Activated CD4-positive, alpha-beta T cell treated with anti-CD3 and anti-CD28 coated beads for 36 hours (primary cell): Measurements from ENCODE around the gene CCDC91. TPM values are rescaled to one million over a fixed set of nuclear protein-coding genes. Genes with fewer than 3 reads are reported as not detected.

Experiments used
- ATAC-seq: fragments of 200-7000 bp; cut with Tn5 transposase; one replicate; pipeline ENCODE4 v1.10.0; 2021; ENCODE audit warnings: mild to moderate bottlenecking, moderate library complexity
- CTCF ChIA-PET: fragments of 350-600 bp; sonication (Branson Sonifier 250); formaldehyde crosslinking; loops from one replicate; lab custom pipeline; 2021; ENCODE audit warnings: antibody characterized with exemption; lab: Charles Lee
- POLR2A ChIA-PET: fragments of 350-600 bp; sonication (Branson Sonifier 250); formaldehyde crosslinking; loops from one replicate; lab custom pipeline; 2021; ENCODE audit warnings: antibody characterized with exemption, inconsistent platforms; lab: Charles Lee
- DNase-seq: peaks from one replicate; pipeline ENCODE4 v3.0.0-alpha.2; 2020
- H3K27ac Mint-ChIP-seq: one replicate; pipeline ENCODE4 v1.8.0; 2021; ENCODE audit warnings: mixed read lengths
- H3K27me3 Mint-ChIP-seq: one replicate; pipeline ENCODE4 v1.8.0; 2021; ENCODE audit warnings: mixed read lengths
- H3K36me3 Mint-ChIP-seq: one replicate; pipeline ENCODE4 v1.8.0; 2021; ENCODE audit warnings: low read depth, mixed read lengths
- H3K4me1 Mint-ChIP-seq: one replicate; pipeline ENCODE4 v1.8.0; 2021; ENCODE audit warnings: mixed read lengths
- H3K4me3 Mint-ChIP-seq: one replicate; pipeline ENCODE4 v1.8.0; 2021; ENCODE audit warnings: mild to moderate bottlenecking, moderate library complexity, mixed read lengths
- H3K9me3 Mint-ChIP-seq: one replicate; pipeline ENCODE4 v1.8.0; 2021; ENCODE audit warnings: low read depth, mixed read lengths
- intact Hi-C, 2 experiments: fragments of 100-400 bp; cut with DNase I in 1 of 2; cut with micrococcal nuclease in 1 of 2; formaldehyde crosslinking; loops; one replicate each; pipeline versions ENCODE4 v1.14.2 to v1.15.1; 2022 to 2024; cut with DNase I, micrococcal nuclease
- total RNA-seq, 2 experiments: library from RNA; stranded (reverse); gene quantifications; one replicate each; pipeline ENCODE4 v1.2.3, GENCODE V29; 2021

CCDC91 gene
- total RNA-seq, 2 experiments from 2014 or later: 13.9 to 16.0 TPM

DNA sequence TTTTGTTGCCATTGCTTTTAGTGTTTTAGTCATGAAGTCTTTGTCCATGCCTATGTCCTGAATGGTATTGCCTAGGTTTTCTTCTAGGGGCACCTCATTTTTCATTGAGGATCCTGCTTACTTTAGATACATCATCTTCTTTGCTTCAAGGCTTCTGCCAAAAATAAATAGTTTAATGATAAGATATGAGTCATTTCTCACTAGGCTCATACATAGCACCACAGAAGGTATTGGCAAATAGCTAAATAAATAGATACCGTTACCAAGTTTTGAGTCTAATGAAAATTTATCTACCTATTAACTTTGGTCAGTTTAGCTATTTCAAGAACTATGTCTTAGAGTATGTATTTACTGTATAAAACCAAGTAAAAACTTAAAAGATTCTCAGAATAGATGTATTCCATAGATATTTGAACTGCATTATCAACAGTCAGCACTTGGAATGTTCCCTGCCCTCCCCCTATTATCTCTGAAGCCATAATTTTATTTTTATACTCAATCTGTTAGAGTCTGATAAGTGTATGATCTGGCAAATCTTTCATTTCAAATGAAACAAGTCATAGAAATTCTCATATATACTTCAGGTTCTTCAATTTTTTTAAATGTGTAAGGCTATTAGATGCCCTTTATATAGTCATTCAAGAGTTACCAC lies 310.2 kb downstream of the CCDC91 start:
- Mint-ChIP-seq H3K4me3 (no peak overlapping the region), H3K9me3 (peaks cover 2% of the 10 kb centered on the region), H3K4me1 (peaks cover 16% of the 10 kb centered on the region), H3K27me3 (no peaks in the 10 kb centered on the region), H3K36me3 (peaks cover 24% of the 10 kb centered on the region), H3K27ac (no peak overlapping the region)
- no peak for DNase-seq
- CTCF ChIA-PET: no interaction called here
- ATAC-seq: no peak
- POLR2A ChIA-PET: no interaction called here
- intact Hi-C loops: no loop called here

GRCh38 chr12:28506271-28506670 lies 316.0 kb downstream of the CCDC91 start:
- intact Hi-C loops: no loop called here

DNA sequence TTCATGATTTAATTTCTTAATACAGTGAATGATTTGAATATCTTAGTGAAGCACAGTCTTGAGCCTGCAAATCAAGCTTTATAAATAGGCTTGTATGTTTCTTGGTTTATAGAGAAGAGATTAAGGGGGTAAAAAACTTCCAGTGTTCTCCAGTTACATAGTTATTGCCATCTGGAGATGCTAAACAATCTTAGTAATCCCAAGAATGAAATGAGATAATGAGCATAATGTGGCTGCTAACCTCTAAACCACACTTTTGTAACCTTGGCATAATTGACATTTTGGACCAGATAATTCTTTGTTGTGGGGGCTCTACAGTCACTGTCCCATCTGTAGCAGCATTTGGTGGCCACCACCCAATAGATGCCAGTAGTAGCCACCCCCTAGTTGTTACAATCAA lies 316.8 kb downstream of the CCDC91 start:
- ATAC-seq (no peak), DNase-seq (no peak)
- Mint-ChIP-seq H3K36me3 (peaks cover 18% of the 10 kb centered on the region), H3K4me3 (no peak overlapping the region), H3K4me1 (no peaks in the 10 kb centered on the region), H3K27me3 (no peaks in the 10 kb centered on the region), H3K27ac (no peak overlapping the region), H3K9me3 (peaks cover 4% of the 10 kb centered on the region)
- ChIA-PET POLR2A (no interaction called here), CTCF (no interaction called here)
- intact Hi-C loops: no loop called here

More at GRCh38 chr12:28506271-28506670, 316.0 kb downstream of the CCDC91 start:
- H3K27ac Mint-ChIP-seq: no peak overlapping the region
- peaks cover 15% of the 10 kb centered on the region for H3K36me3 Mint-ChIP-seq
- DNase-seq: no peak
- peaks cover 5% of the 10 kb centered on the region for H3K9me3 Mint-ChIP-seq
- ChIA-PET CTCF (no interaction called here), POLR2A (no interaction called here)
- no peak for ATAC-seq
- no peaks in the 10 kb centered on the region for H3K27me3 Mint-ChIP-seq
- H3K4me3 Mint-ChIP-seq: no peak overlapping the region
- no peaks in the 10 kb centered on the region for H3K4me1 Mint-ChIP-seq

DNA sequence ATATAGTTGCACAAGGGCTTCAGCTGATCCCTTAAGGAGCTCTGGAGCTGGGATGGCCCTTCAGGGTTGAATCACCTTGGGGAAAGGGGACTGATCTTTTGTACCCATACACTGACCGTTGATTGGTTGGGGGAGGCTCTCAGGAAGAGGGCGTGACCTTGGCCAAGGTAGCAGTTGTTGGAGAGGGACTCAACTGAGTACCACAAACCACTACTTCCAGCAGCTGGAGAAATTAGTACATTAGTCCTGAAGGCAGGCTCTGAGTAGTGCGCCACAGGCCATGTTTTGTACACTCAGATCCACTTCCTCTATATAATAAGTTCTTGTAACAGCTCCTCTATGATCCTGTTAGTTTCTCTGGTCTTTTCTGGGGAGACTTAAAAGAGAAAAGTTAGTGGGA lies 317.6 kb downstream of the CCDC91 start:
- ChIA-PET POLR2A (no interaction called here), CTCF (no interaction called here)
- Mint-ChIP-seq H3K9me3 (peaks cover 3% of the 10 kb centered on the region), H3K27ac (no peak overlapping the region), H3K4me1 (no peaks in the 10 kb centered on the region), H3K4me3 (no peak overlapping the region), H3K27me3 (no peaks in the 10 kb centered on the region), H3K36me3 (peaks cover 17% of the 10 kb centered on the region)
- no peak for DNase-seq
- intact Hi-C loops: no loop called here
- no peak for ATAC-seq

DNA sequence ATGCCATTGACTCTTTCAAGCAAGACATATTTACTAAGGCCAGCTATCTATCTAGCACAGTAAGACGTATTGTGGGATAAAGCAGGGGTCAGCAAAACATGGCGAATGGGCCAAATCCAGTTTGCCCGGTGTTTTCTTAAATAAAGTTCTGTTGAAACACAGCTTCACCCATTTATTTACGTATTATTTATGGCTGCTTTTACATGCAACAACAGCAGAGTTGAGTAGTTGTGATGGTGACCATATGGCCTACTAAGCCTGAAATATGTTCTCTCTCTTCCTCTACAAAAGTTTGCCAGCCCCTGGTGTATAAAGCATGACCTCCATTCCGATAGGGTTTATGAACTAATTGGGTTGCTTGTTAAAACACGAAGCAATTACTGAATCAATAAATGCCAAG lies 322.1 kb downstream of the CCDC91 start:
- ATAC-seq (no peak), DNase-seq (no peak)
- H3K27me3 Mint-ChIP-seq: no peaks in the 10 kb centered on the region
- no peaks in the 10 kb centered on the region for H3K4me1 Mint-ChIP-seq
- H3K36me3 Mint-ChIP-seq: peaks cover 27% of the 10 kb centered on the region
- no peak overlapping the region for H3K4me3 Mint-ChIP-seq
- H3K27ac Mint-ChIP-seq: no peak overlapping the region
- CTCF ChIA-PET: no interaction called here
- H3K9me3 Mint-ChIP-seq: peaks cover 3% of the 10 kb centered on the region
- intact Hi-C loops: no loop called here
- POLR2A ChIA-PET: no interaction called here

DNA sequence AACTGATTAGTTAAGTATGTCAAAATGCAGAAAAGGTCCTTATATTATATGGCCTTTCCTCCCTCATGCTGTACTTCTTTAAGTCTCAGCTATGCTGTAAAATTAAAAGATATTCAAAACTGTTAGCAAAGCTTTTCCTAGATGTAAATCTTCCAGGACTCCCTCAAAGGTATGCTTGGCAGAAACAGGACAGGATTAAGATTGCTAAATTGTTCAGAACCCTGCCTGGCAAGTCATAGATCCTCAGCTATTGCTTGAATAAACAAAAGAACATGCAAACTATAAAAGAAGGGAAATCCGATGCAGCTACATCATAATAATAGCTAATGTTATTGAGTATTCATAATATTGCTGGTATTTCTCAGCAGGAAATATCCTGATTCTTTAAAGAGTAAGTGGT lies 322.6 kb downstream of the CCDC91 start:
- CTCF ChIA-PET: interaction anchor here (1.1 kb wide), 1 partner anchor 52 kb away, joined by 3 read pairs; no protein-coding TSS in a partner anchor
- intact Hi-C loops: no loop called here
- Mint-ChIP-seq H3K9me3 (peaks cover 7% of the 10 kb centered on the region), H3K27ac (no peak overlapping the region), H3K4me1 (no peaks in the 10 kb centered on the region), H3K27me3 (no peaks in the 10 kb centered on the region), H3K4me3 (no peak overlapping the region), H3K36me3 (peaks cover 28% of the 10 kb centered on the region)
- DNase-seq: no peak
- POLR2A ChIA-PET: no interaction called here
- ATAC-seq: no peak

GRCh38 chr12:28513983-28514382 lies 323.7 kb downstream of the CCDC91 start:
- H3K27ac Mint-ChIP-seq: no peak overlapping the region
- no peaks in the 10 kb centered on the region for H3K4me1 Mint-ChIP-seq
- no peak overlapping the region for H3K4me3 Mint-ChIP-seq
- CTCF ChIA-PET: interaction anchor here (1.1 kb wide), 1 partner anchor 51 kb away, joined by 3 read pairs; no protein-coding TSS in a partner anchor
- intact Hi-C loops: no loop called here
- no peak for DNase-seq
- ATAC-seq: no peak
- H3K9me3 Mint-ChIP-seq: peaks cover 14% of the 10 kb centered on the region
- POLR2A ChIA-PET: no interaction called here
- no peaks in the 10 kb centered on the region for H3K27me3 Mint-ChIP-seq
- H3K36me3 Mint-ChIP-seq: peaks cover 37% of the 10 kb centered on the region

GRCh38 chr12:28517101-28517500 lies 326.8 kb downstream of the CCDC91 start:
- H3K4me1 Mint-ChIP-seq: no peaks in the 10 kb centered on the region
- ATAC-seq: no peak
- POLR2A ChIA-PET: no interaction called here
- no peak overlapping the region for H3K27ac Mint-ChIP-seq
- H3K4me3 Mint-ChIP-seq: no peak overlapping the region
- intact Hi-C loops: no loop called here
- DNase-seq: no peak
- peaks cover 22% of the 10 kb centered on the region for H3K9me3 Mint-ChIP-seq
- CTCF ChIA-PET: no interaction called here
- H3K36me3 Mint-ChIP-seq: peaks cover 34% of the 10 kb centered on the region
- no peaks in the 10 kb centered on the region for H3K27me3 Mint-ChIP-seq

- no peak for ATAC-seq
- ChIA-PET POLR2A (interaction anchor here (0.6 kb wide), 1 partner anchor 570 kb away, joined by 3 read pairs; no protein-coding TSS in a partner anchor), CTCF (interaction anchor here (0.6 kb wide), 1 partner anchor 61 kb away, joined by 3 read pairs; no protein-coding TSS in a partner anchor)
- peaks cover 4% of the 10 kb centered on the region for H3K4me1 Mint-ChIP-seq
- intact Hi-C loops: no loop called here
- H3K27ac Mint-ChIP-seq: no peak overlapping the region
- H3K4me3 Mint-ChIP-seq: no peak overlapping the region
- no peak for DNase-seq
- peaks cover 35% of the 10 kb centered on the region for H3K36me3 Mint-ChIP-seq
- peaks cover 23% of the 10 kb centered on the region for H3K9me3 Mint-ChIP-seq
- no peaks in the 10 kb centered on the region for H3K27me3 Mint-ChIP-seq
These were observed 337.5 kb downstream of the CCDC91 start for GRCh38 chr12:28527631-28528249.

DNA sequence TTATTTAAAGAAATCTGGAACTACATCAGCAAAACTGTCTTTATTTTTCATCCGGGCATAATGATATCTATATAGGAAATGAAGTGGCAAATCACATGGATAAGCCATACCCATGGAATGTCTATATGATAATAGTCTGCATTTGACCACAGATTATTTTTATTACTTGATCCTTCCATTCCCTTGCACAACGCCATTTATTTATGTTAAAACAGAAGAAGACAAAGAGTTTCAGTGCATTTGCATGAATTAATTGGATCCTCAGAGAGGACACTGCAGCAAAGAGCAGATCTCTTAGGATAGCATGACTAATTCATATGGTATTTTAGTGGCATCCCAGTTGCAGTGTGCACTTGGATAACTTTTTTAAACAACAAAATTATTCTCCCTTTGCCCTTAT lies 345.0 kb downstream of the CCDC91 start:
- Mint-ChIP-seq H3K9me3 (no peaks in the 10 kb centered on the region), H3K4me3 (no peak overlapping the region), H3K27me3 (no peaks in the 10 kb centered on the region), H3K36me3 (peaks cover 9% of the 10 kb centered on the region), H3K27ac (peak overlapping the region; percentile 19), H3K4me1 (peaks cover 7% of the 10 kb centered on the region)
- ATAC-seq: no peak
- ChIA-PET CTCF (interaction anchor here (0.9 kb wide), 1 partner anchor 9 kb away, joined by 3 read pairs; no protein-coding TSS in a partner anchor), POLR2A (no interaction called here)
- no peak for DNase-seq
- intact Hi-C loops: no loop called here

GRCh38 chr12:28536088-28536487 lies 345.8 kb downstream of the CCDC91 start:
- POLR2A ChIA-PET: no interaction called here
- intact Hi-C loops: loop anchor here (1.0 kb wide), 1 partner anchor 38 kb away; no protein-coding TSS in a partner anchor
- Mint-ChIP-seq H3K27ac (no peak overlapping the region), H3K4me3 (no peak overlapping the region), H3K4me1 (peaks cover 7% of the 10 kb centered on the region), H3K9me3 (no peaks in the 10 kb centered on the region), H3K36me3 (peaks cover 9% of the 10 kb centered on the region), H3K27me3 (no peaks in the 10 kb centered on the region)
- CTCF ChIA-PET: interaction anchor here (1.0 kb wide), 1 partner anchor 9 kb away, joined by 3 read pairs; no protein-coding TSS in a partner anchor
- peak; percentile 61 for ATAC-seq
- DNase-seq: no peak

DNA sequence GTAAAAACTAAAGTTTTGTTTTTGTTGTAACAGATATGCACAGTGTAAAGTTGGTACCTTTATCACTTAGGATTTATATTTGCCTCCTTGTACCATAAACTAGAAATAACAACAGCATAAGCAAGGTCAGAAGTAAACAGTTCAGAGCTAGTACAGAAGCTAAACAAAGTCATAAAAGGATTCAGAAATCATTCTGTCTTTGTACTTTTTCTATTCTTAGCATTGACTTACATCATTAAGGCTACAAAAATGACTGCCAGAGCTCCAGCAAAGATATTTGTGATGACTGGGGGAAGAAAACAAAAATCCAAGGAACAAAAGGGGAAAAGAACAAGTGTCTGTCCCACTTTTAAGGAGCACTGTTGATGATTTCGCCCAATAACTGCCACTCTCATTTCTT lies 347.2 kb downstream of the CCDC91 start:
- intact Hi-C loops: no loop called here
- POLR2A ChIA-PET: no interaction called here
- no peak for ATAC-seq
- no peaks in the 10 kb centered on the region for H3K9me3 Mint-ChIP-seq
- H3K27ac Mint-ChIP-seq: no peak overlapping the region
- no peak overlapping the region for H3K4me3 Mint-ChIP-seq
- CTCF ChIA-PET: no interaction called here
- peaks cover 7% of the 10 kb centered on the region for H3K4me1 Mint-ChIP-seq
- H3K27me3 Mint-ChIP-seq: no peaks in the 10 kb centered on the region
- H3K36me3 Mint-ChIP-seq: peaks cover 9% of the 10 kb centered on the region
- DNase-seq: no peak
